Measurements from ENCODE around the gene LRRFIP1. TPM values are rescaled to one million over a fixed set of nuclear protein-coding genes. Genes with fewer than 3 reads are reported as not detected.

Gene LRRFIP1
- total and polyA plus RNA-seq, 2 of the 13 experiments (the other 11 are each of a cell fraction or from before 2014, with no cell fraction given) = 15.9 to 40.5 TPM

GRCh38 chr2:237799060-237799428 lies 171.7 kb downstream of the LRRFIP1 start (continued):
- TF ChIP-seq ARID5B (CRISPR knock-in tag; IDR thresholded peaks at IDR 0.05) (no peak), DDIT3 (CRISPR knock-in tag; IDR thresholded peaks at IDR 0.05) (no peak), ZNF619 (CRISPR knock-in tag; IDR thresholded peaks at IDR 0.05) (no peak), ZNF251 (CRISPR knock-in tag; IDR thresholded peaks at IDR 0.05) (no peak), ZNF382 (CRISPR knock-in tag; IDR thresholded peaks at IDR 0.05; ENCODE audit: borderline replicate concordance) (no peak), ZNF383 (CRISPR knock-in tag; IDR thresholded peaks at IDR 0.05; ENCODE audit: borderline replicate concordance) (no peak), MTA3 (CRISPR knock-in tag; IDR thresholded peaks at IDR 0.05) (no peak), XRCC5 (optimal IDR thresholded peaks at IDR 0.05; ENCODE audit: low read length) (no peak), DRAP1 (CRISPR knock-in tag; IDR thresholded peaks at IDR 0.05) (no peak)

- H2AFZ ChIP-seq (ENCODE audit: low read length) = no peak overlapping the region
- H3K4me2 ChIP-seq (ENCODE audit: low read depth, low read length) = no peak overlapping the region
- BruUV-seq (replicated peaks) = no TSS peak
- H4K20me1 ChIP-seq (ENCODE audit: insufficient read depth, low read length) = no peaks in the 10 kb centered on the region
- DNase-seq (ENCODE audit: low spot score) (no peak), ATAC-seq (no peak), FAIRE-seq (no peak)
- H3K9me3 ChIP-seq (ENCODE audit: low read length) = no peaks in the 10 kb centered on the region
- peaks cover 0 to 7% of the 10 kb centered on the region in 2 experiments; a peak in 2 of 5 replicates for H3K27me3 ChIP-seq (ENCODE audit: control insufficient read depth in 1 of 2, insufficient read depth in 2 of 2, low read length in 2 of 2)
- H3K36me3 ChIP-seq (replicated peaks in 1 of 2; ENCODE audit: control insufficient read depth in 1 of 2, insufficient read depth in 2 of 2, low read length in 2 of 2) = no peaks in the 10 kb centered on the region
- POLR2A ChIA-PET = no interaction called here
- H3K9ac ChIP-seq (ENCODE audit: insufficient read depth, low read depth, low read length) = no peak overlapping the region
- H3K79me2 ChIP-seq (ENCODE audit: insufficient read depth, low read length) = no peaks in the 10 kb centered on the region
- in situ Hi-C loops (cut with HindIII; ENCODE audit: extremely low pct_ligation_motif_present, low pct_unique_long_range_greater_than_20kb) = no loop called here
- no peaks in the 10 kb centered on the region for H3K4me1 ChIP-seq (ENCODE audit: insufficient read depth, low read length)
- 30% methylated on average over 2 of the region's 2 CpGs for WGBS (ENCODE audit: low lambda C conversion rate)
- CTCF ChIA-PET (ENCODE audit: low intra/inter-chr PET ratio, low total read pairs) = no interaction called here
- no peak overlapping the region for H3K27ac ChIP-seq (ENCODE audit: extremely low read length, insufficient read depth, low read length)
- intact Hi-C loops (cut with micrococcal nuclease; ENCODE audit: unreplicated experiment) = no loop called here
- H3K4me3 ChIP-seq (replicated peaks in 1 of 3; ENCODE audit: insufficient read depth in 1 of 3, low read depth in 2 of 3, low read length in 3 of 3) = no peak overlapping the region
- TF ChIP-seq NFYB (CRISPR knock-in tag; IDR thresholded peaks at IDR 0.05) (no peak), FOXK2 (IDR thresholded peaks at IDR 0.05) (no peak), ZSCAN31 (CRISPR knock-in tag; IDR thresholded peaks at IDR 0.05; ENCODE audit: low read depth) (no peak), HMG20B (CRISPR knock-in tag; conservative IDR thresholded peaks at IDR 0.05) (no peak), KLF6 (CRISPR knock-in tag; IDR thresholded peaks at IDR 0.05) (no peak), TFDP2 (CRISPR knock-in tag; IDR thresholded peaks at IDR 0.05) (no peak)
Measured at GRCh38 chr2:237801466-237801865, 174.1 kb downstream of the LRRFIP1 start.

Measured in HepG2 (cell line).